HEK293 (cell line): ENCODE results near the gene FPGS.

Experiments used
- CTCF ChIA-PET: fragments of 350-600 bp; formaldehyde crosslinking; extraction: SDS; loops from one replicate; lab custom pipeline; 2021; ENCODE audit warnings: antibody characterized with exemption; lab: Yijun Ruan, JAX
- POLR2A ChIA-PET: fragments of 300-600 bp; formaldehyde crosslinking; extraction: SDS; loops from one replicate; lab custom pipeline; 2020; ENCODE audit warnings: antibody characterized with exemption, inconsistent platforms; lab: Yijun Ruan, JAX
- H3K27ac ChIP-seq: fragments of 200-500 bp; sonication (Bioruptor generic); 2 replicates; pipeline ENCODE4 v1.5.1; 2014; ENCODE audit warnings: low read depth, low read length, control low read depth, inconsistent platforms; ENCODE audit errors: extremely low read depth
- H3K36me3 ChIP-seq, 2 experiments: fragments of 200-500 bp in 1 of 2; sonication (Bioruptor generic) in 1 of 2; 1 replicate in 1 of 2; 2 replicates in 1 of 2; pipeline ENCODE4 v1.5.1; 2014 to 2017; ENCODE audit warnings: inconsistent platforms in 2 of 2, low read length in 2 of 2; ENCODE audit not compliant: control insufficient read depth in 2 of 2, insufficient read depth in 1 of 2
- H3K4me1 ChIP-seq: fragments of 200-500 bp; sonication (Bioruptor generic); 2 replicates; pipeline ENCODE4 v1.5.1; 2014; ENCODE audit warnings: mild to moderate bottlenecking, low read length, inconsistent platforms; ENCODE audit not compliant: control insufficient read depth, insufficient read depth
- H3K4me3 ChIP-seq: 2 replicates; pipeline ENCODE4 v1.5.1; 2011; ENCODE audit warnings: low read depth, mild to moderate bottlenecking, control low read depth, low read length, moderate library complexity
- H3K9me3 ChIP-seq: fragments of 200-500 bp; sonication (Bioruptor generic); 2 replicates; pipeline ENCODE4 v1.5.1; 2014; ENCODE audit warnings: low read depth, low read length, inconsistent platforms; ENCODE audit not compliant: control insufficient read depth, insufficient read depth
- AEBP2 ChIP-seq: fragments of 450-650 bp; formaldehyde crosslinking; IDR thresholded peaks from 2 replicates; pipeline ENCODE4 v1.5.1; 2016; ENCODE audit warnings: missing biosample characterization, missing genetic modification characterization, borderline replicate concordance
- BCL6B ChIP-seq: fragments of 450-650 bp; formaldehyde crosslinking; IDR thresholded peaks from 2 replicates; pipeline ENCODE4 v1.5.1; 2017; ENCODE audit warnings: missing biosample characterization, missing genetic modification characterization
- KLF17 ChIP-seq: fragments of 450-650 bp; formaldehyde crosslinking; IDR thresholded peaks from 2 replicates; pipeline ENCODE4 v1.5.1; 2016; ENCODE audit warnings: missing biosample characterization, missing genetic modification characterization
- MYNN ChIP-seq: fragments of 450-650 bp; formaldehyde crosslinking; IDR thresholded peaks from 2 replicates; pipeline ENCODE4 v1.5.1; 2016; ENCODE audit warnings: missing biosample characterization, missing genetic modification characterization, borderline replicate concordance
- MZF1 ChIP-seq: fragments of 450-650 bp; formaldehyde crosslinking; IDR thresholded peaks from 2 replicates; pipeline ENCODE4 v1.5.1; 2017; ENCODE audit warnings: missing biosample characterization, missing genetic modification characterization, borderline replicate concordance
- SP3 ChIP-seq: fragments of 450-650 bp; formaldehyde crosslinking; IDR thresholded peaks from 2 replicates; pipeline ENCODE4 v1.5.1; 2016; ENCODE audit warnings: missing biosample characterization, missing genetic modification characterization
- ZBTB44 ChIP-seq: fragments of 450-650 bp; IDR thresholded peaks from 2 replicates; pipeline ENCODE4 v1.5.1; 2018; ENCODE audit warnings: missing biosample characterization, mild to moderate bottlenecking, missing genetic modification characterization
- ZEB2 ChIP-seq: fragments of 450-650 bp; formaldehyde crosslinking; IDR thresholded peaks from 2 replicates; pipeline ENCODE4 v1.5.1; 2016; ENCODE audit warnings: missing biosample characterization, missing genetic modification characterization
- ZNF157 ChIP-seq: fragments of 450-650 bp; formaldehyde crosslinking; IDR thresholded peaks from 2 replicates; pipeline ENCODE4 v1.5.1; 2016; ENCODE audit warnings: missing biosample characterization, missing genetic modification characterization
- ZNF184 ChIP-seq: fragments of 450-650 bp; IDR thresholded peaks from 2 replicates; pipeline ENCODE4 v1.5.1; 2018; ENCODE audit warnings: missing biosample characterization, mild to moderate bottlenecking, missing genetic modification characterization
- ZNF23 ChIP-seq: fragments of 450-650 bp; formaldehyde crosslinking; IDR thresholded peaks from 2 replicates; pipeline ENCODE4 v1.5.1; 2016; ENCODE audit warnings: missing biosample characterization, missing genetic modification characterization, borderline replicate concordance
- ZNF398 ChIP-seq: fragments of 450-650 bp; formaldehyde crosslinking; IDR thresholded peaks from 2 replicates; pipeline ENCODE4 v1.5.1; 2017; ENCODE audit warnings: missing biosample characterization, missing genetic modification characterization
- ZNF514 ChIP-seq: fragments of 450-650 bp; formaldehyde crosslinking; IDR thresholded peaks from 2 replicates; pipeline ENCODE4 v1.5.1; 2016; ENCODE audit warnings: missing biosample characterization, missing genetic modification characterization
- ZNF571 ChIP-seq: fragments of 450-650 bp; formaldehyde crosslinking; IDR thresholded peaks from 2 replicates; pipeline ENCODE4 v1.5.0; 2017; ENCODE audit warnings: missing biosample characterization, missing genetic modification characterization
- ZNF600 ChIP-seq: fragments of 450-650 bp; formaldehyde crosslinking; IDR thresholded peaks from 2 replicates; pipeline ENCODE4 v1.5.1; 2016; ENCODE audit warnings: missing biosample characterization, missing genetic modification characterization
- ZNF610 ChIP-seq: fragments of 450-650 bp; formaldehyde crosslinking; IDR thresholded peaks from 2 replicates; pipeline ENCODE4 v1.5.1; 2016; ENCODE audit warnings: missing biosample characterization, missing genetic modification characterization, borderline replicate concordance
- ZNF776 ChIP-seq: fragments of 450-650 bp; formaldehyde crosslinking; IDR thresholded peaks from 2 replicates; pipeline ENCODE4 v1.5.0; 2017; ENCODE audit warnings: missing biosample characterization, missing genetic modification characterization, borderline replicate concordance
- ZSCAN18 ChIP-seq: fragments of 450-650 bp; formaldehyde crosslinking; IDR thresholded peaks from 2 replicates; pipeline ENCODE4 v1.5.1; 2016; ENCODE audit warnings: missing biosample characterization, missing genetic modification characterization
- ZSCAN4 ChIP-seq: fragments of 450-650 bp; formaldehyde crosslinking; IDR thresholded peaks from 2 replicates; pipeline ENCODE4 v1.5.1; 2017; ENCODE audit warnings: missing biosample characterization, missing genetic modification characterization
- ZXDB ChIP-seq: fragments of 450-650 bp; formaldehyde crosslinking; IDR thresholded peaks from 2 replicates; pipeline ENCODE4 v1.5.1; 2016; ENCODE audit warnings: missing biosample characterization, missing genetic modification characterization

Gene FPGS

GRCh38 chr9:127860260-127860659, 57.6 kb downstream of the FPGS start:
- H3K27ac ChIP-seq, result no peak overlapping the region
- POLR2A ChIA-PET, result interaction anchor here (0.7 to 1.8 kb wide), 3 partner anchors 9 to 33 kb away, joined by 3 to 8 read pairs (median 5); no protein-coding TSS in a partner anchor
- no peak for TF ChIP-seq BCL6B (tag by site-specific recombination)
- TF ChIP-seq ZSCAN18 (tag by site-specific recombination), result no peak
- TF ChIP-seq ZNF23 (tag by site-specific recombination), result no peak
- no peak for TF ChIP-seq ZNF776
- TF ChIP-seq ZNF571, result no peak
- TF ChIP-seq KLF17 (tag by site-specific recombination), result no peak
- no peak for TF ChIP-seq ZEB2 (tag by site-specific recombination)
- TF ChIP-seq ZBTB44 (tag by site-specific recombination), result no peak
- no peak for TF ChIP-seq ZNF184
- TF ChIP-seq ZNF600 (tag by site-specific recombination), result no peak
- TF ChIP-seq SP3 (tag by site-specific recombination), result no peak
- no peak for TF ChIP-seq ZNF157 (tag by site-specific recombination)
- TF ChIP-seq ZXDB (tag by site-specific recombination), result no peak
- TF ChIP-seq MZF1 (tag by site-specific recombination), result no peak
- no peak for TF ChIP-seq AEBP2 (tag by site-specific recombination)
- TF ChIP-seq ZSCAN4 (tag by site-specific recombination), result no peak
- no peak for TF ChIP-seq ZNF398
- TF ChIP-seq MYNN, result no peak
- TF ChIP-seq ZNF514 (tag by site-specific recombination), result no peak
- TF ChIP-seq ZNF610 (tag by site-specific recombination), result no peak
- no peaks in the 10 kb centered on the region for H3K9me3 ChIP-seq
- no peaks in the 10 kb centered on the region; the same call in 1 of the 2 replicates for H3K4me1 ChIP-seq
- CTCF ChIA-PET, result interaction anchor here (1.1 to 3.6 kb wide), 2 partner anchors 9 to 21 kb away, joined by 3 to 18 read pairs; no protein-coding TSS in a partner anchor
- no peak overlapping the region for H3K4me3 ChIP-seq
- no peaks in the 10 kb centered on the region for H3K36me3 ChIP-seq
